Tibial artery (tissue), 4 donors: Measurements from ENCODE around the gene GFAP.

Experiments used
- DNase-seq, 2 donors: peaks; one replicate each; pipeline ENCODE4 v3.0.0-alpha.2; 2019
- H3K27ac ChIP-seq, 2 donors: fragments of 200-600 bp; sonication (generic) in 1 of 2; 1 replicate in 1 of 2; 2 replicates in 1 of 2; pipeline ENCODE4 v1.5.1; 2018 to 2019; ENCODE audit warnings: mild to moderate bottlenecking in 1 of 2
- H3K27me3 ChIP-seq, 2 donors: fragments of 200-600 bp; sonication (generic) in 1 of 2; one replicate each; pipeline versions ENCODE4 v1.5.1 to v1.6.0; 2016 to 2019
- H3K36me3 ChIP-seq, 3 donors: fragments of 200-600 bp; sonication (generic) in 2 of 3; one replicate each; pipeline ENCODE4 v1.5.1; 2016 to 2019; ENCODE audit warnings: mild to moderate bottlenecking in 2 of 3
- H3K4me1 ChIP-seq, 4 donors: fragments of 200-600 bp; sonication (generic) in 2 of 4; 1 replicate in 3 of 4; 2 replicates in 1 of 4; pipeline ENCODE4 v1.5.1; 2016 to 2019
- H3K4me3 ChIP-seq, 2 donors: fragments of 200-600 bp; sonication (generic) in 1 of 2; 1 replicate in 1 of 2; 2 replicates in 1 of 2; pipeline ENCODE4 v1.5.1; 2018 to 2019; ENCODE audit warnings: mild to moderate bottlenecking in 2 of 2
- H3K9me3 ChIP-seq, 3 donors: fragments of 200-600 bp; sonication (generic) in 1 of 3; one replicate each; pipeline ENCODE4 v1.5.1; 2016 to 2019
- intact Hi-C: fragments of 100-400 bp; cut with DNase I; formaldehyde crosslinking; loops from one replicate; pipeline ENCODE4 v1.15.0; 2023; ENCODE audit warnings: low total_unique reads
- TF ChIP-seq, protein P1 (sequence below), 2 experiments: fragments of 200-600 bp in 1 of 2; fragments of 450-650 bp in 1 of 2; IDR thresholded peaks; one replicate each; pipeline ENCODE4 v1.5.1; 2017 to 2019; ENCODE audit warnings: antibody characterized with exemption in 2 of 2, mild to moderate bottlenecking in 1 of 2, moderate library complexity in 1 of 2

The GFAP gene

DNA sequence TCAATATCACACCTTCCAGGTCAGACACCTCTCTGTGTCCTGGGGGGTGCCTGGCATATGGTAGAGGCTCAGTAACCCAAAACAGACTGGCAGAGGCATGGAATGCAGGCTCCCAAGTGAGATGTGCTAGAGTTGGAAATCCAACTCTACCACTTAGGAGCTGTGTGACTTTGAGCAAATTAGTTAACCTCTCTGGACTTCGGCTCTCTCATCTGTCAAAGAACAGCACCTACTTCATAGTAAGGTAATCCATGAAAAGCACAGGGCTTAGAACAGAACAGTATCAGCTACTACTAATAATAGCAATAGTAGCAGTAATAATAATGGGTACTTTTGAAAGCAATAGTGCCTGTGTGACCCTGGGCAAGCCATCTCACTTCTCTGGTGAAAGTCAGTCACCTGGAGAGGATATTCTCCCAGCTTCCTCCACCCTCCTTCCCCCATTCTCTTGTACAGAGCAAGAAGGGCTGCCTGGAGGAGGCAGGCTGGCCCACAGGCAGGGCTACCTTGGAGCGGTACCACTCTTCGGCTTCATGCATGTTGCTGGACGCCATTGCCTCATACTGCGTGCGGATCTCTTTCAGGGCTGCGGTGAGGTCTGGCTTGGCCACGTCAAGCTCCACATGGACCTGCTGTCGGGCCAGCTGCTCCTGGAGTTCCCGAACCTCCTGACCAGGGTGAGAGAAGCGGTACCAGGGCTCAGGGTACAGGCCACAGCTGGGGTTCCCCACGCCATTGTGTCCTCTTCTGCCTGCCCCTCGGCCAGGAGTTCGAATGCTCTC lies 2.3 kb downstream of the GFAP start:
- H3K4me1 ChIP-seq: peaks cover 0 to 27% (median 19%) of the 10 kb centered on the region in 4 donors
- peaks cover 0 to 21% of the 10 kb centered on the region in 2 donors for H3K27me3 ChIP-seq
- intact Hi-C loops: loop anchor here (5.0 kb wide), 1 partner anchor 194 kb away; no protein-coding TSS in a partner anchor
- no peak for DNase-seq
- H3K9me3 ChIP-seq: no peaks in the 10 kb centered on the region
- H3K4me3 ChIP-seq: no peak overlapping the region
- TF ChIP-seq, protein P1, sequence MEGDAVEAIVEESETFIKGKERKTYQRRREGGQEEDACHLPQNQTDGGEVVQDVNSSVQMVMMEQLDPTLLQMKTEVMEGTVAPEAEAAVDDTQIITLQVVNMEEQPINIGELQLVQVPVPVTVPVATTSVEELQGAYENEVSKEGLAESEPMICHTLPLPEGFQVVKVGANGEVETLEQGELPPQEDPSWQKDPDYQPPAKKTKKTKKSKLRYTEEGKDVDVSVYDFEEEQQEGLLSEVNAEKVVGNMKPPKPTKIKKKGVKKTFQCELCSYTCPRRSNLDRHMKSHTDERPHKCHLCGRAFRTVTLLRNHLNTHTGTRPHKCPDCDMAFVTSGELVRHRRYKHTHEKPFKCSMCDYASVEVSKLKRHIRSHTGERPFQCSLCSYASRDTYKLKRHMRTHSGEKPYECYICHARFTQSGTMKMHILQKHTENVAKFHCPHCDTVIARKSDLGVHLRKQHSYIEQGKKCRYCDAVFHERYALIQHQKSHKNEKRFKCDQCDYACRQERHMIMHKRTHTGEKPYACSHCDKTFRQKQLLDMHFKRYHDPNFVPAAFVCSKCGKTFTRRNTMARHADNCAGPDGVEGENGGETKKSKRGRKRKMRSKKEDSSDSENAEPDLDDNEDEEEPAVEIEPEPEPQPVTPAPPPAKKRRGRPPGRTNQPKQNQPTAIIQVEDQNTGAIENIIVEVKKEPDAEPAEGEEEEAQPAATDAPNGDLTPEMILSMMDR (IDR thresholded peaks at IDR 0.05): no peak
- no peak overlapping the region for H3K27ac ChIP-seq
- no peaks in the 10 kb centered on the region for H3K36me3 ChIP-seq

DNA sequence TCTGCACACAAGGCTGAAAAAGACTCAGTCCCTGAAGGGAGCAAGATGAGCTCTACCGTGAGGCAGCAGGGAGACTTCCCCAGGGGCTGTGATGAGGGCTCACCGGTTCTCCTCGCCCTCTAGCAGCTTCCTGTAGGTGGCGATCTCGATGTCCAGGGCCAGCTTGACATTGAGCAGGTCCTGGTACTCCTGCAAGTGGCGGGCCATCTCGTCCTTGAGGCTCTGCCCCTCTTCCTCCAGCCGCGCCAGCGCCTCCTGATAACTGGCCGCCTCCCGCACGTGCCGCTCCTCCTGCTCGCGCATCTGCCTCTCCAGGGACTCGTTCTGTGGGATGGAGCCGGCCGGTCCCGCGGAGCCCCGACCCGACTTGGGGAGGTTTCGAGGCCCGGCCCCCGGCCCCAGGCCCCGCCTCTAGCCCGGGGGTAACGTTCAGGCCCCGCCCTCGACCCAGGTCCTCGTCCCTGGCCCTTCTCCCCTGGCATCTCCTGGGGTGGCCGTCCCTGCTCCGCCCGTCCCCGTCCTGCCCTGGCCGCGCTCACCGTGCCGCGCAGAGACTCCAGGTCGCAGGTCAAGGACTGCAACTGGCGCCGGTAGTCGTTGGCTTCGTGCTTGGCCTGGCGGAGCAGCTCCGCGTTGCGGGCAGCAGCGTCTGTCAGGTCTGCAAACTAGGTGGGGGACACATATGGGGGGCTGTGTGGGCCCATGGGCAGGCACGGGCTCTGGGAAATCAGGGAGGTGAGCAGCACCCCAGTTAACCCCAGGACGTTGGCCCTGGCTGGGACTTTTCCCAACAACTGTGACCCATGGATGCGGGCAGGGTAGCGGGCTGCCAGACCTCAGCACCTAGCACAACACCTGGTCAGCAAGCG lies 3.9 kb downstream of the GFAP start:
- intact Hi-C loops: loop anchor here (5.0 kb wide), 1 partner anchor 196 kb away; no protein-coding TSS in a partner anchor
- no peaks in the 10 kb centered on the region for H3K9me3 ChIP-seq
- TF ChIP-seq, protein P1 (IDR thresholded peaks at IDR 0.05): peak; percentile 46 to 56
- peaks cover 0 to 15% (median 7%) of the 10 kb centered on the region in 4 donors for H3K4me1 ChIP-seq
- no peak overlapping the region for H3K27ac ChIP-seq
- peaks cover 0 to 21% of the 10 kb centered on the region in 2 donors for H3K27me3 ChIP-seq
- DNase-seq: peak; percentile 52 to 77
- no peaks in the 10 kb centered on the region for H3K36me3 ChIP-seq
- peak overlapping the region; percentile 16 to 40 for H3K4me3 ChIP-seq

- TF ChIP-seq, protein P1 (IDR thresholded peaks at IDR 0.05): no peak
- Histone ChIP-seq H3K9me3 (no peaks in the 10 kb centered on the region), H3K4me3 (no peak overlapping the region), H3K27me3 (peaks cover 0 to 21% of the 10 kb centered on the region in 2 donors), H3K4me1 (peaks cover 0 to 10% (median 7%) of the 10 kb centered on the region in 4 donors), H3K27ac (no peak overlapping the region), H3K36me3 (no peaks in the 10 kb centered on the region)
- DNase-seq: no peak
- intact Hi-C loops: loop anchor here (5.0 kb wide), 1 partner anchor 197 kb away; no protein-coding TSS in a partner anchor
Observed at GRCh38 chr17:44910231-44911106, 4.8 kb downstream of the GFAP start.

DNA sequence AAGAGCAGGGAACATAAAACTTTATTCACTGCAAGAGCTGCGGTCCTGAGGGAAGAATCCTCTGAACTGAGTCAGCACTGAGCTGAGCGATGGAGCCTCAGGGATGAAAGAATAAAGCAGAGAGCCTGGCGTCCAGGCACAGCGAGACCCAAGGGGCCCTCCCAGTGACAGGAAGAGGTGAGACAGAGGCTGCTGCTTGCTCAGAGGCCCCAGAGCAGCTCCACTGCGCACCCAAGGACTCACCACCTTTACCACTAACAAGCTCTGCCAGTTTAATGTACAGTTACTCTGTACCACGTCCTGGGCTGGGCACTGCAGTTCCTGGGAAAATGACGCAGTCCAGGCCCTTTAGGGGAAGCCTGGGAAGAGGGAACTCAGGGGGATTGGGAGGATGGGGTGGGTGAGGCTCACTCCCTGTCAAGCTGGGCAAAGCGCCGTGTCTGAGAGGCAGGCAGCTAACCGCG lies 5.6 kb downstream of the GFAP start:
- intact Hi-C loops: loop anchor here (5.0 kb wide), 1 partner anchor 198 kb away; no protein-coding TSS in a partner anchor

More for the DNA sequence above, 5.6 kb downstream of the GFAP start:
- no peaks in the 10 kb centered on the region for H3K9me3 ChIP-seq
- H3K4me1 ChIP-seq: peaks cover 0 to 10% (median 7%) of the 10 kb centered on the region in 4 donors
- H3K4me3 ChIP-seq: no peak overlapping the region
- TF ChIP-seq, protein P1 (IDR thresholded peaks at IDR 0.05): no peak
- no peaks in the 10 kb centered on the region for H3K36me3 ChIP-seq
- DNase-seq: no peak
- H3K27ac ChIP-seq: no peak overlapping the region
- H3K27me3 ChIP-seq: peaks cover 0 to 21% of the 10 kb centered on the region in 2 donors
